Panc1 (cell line): Measurements from ENCODE around the gene DRD5. TPM values are rescaled to one million over a fixed set of nuclear protein-coding genes. Genes with fewer than 3 reads are reported as not detected.

Experiments used
- ATAC-seq: fragments of 200-7000 bp; cut with Tn5 transposase; 2 replicates; pipeline ENCODE4 v1.9.1; 2020; ENCODE audit warnings: mild to moderate bottlenecking, moderate library complexity
- BruUV-seq: library from RNA; stranded (reverse); fragments of 400-500 nt; replicated peaks from 2 replicates; lab custom pipeline; 2021; lab: Mats Ljungman, UMichigan
- CTCF ChIA-PET: fragments of 300-600 bp; sonication (Branson Sonifier 250); formaldehyde crosslinking; loops from one replicate; lab custom pipeline; 2022; ENCODE audit warnings: antibody characterized with exemption; lab: Charles Lee
- POLR2A ChIA-PET: fragments of 300-600 bp; sonication (Branson Sonifier 250); formaldehyde crosslinking; loops from one replicate; lab custom pipeline; 2022; ENCODE audit warnings: antibody characterized with exemption; lab: Charles Lee
- DNase-seq: peaks from one replicate; pipeline ENCODE4 v3.0.0-alpha.2; 2010; ENCODE audit warnings: low read depth, low spot score
- H3K27ac ChIP-seq: 2 replicates; pipeline ENCODE4 v1.5.1; 2011; ENCODE audit warnings: mild to moderate bottlenecking, low read length, inconsistent platforms
- H3K27me3 ChIP-seq: fragments of 200-500 bp; sonication (Bioruptor generic); 2 replicates; pipeline ENCODE4 v1.6.0; 2014; ENCODE audit warnings: low read length, inconsistent platforms; ENCODE audit not compliant: control insufficient read depth, insufficient read depth
- H3K36me3 ChIP-seq: fragments of 200-500 bp; sonication (Bioruptor generic); 2 replicates; pipeline ENCODE4 v1.5.1; 2014; ENCODE audit warnings: inconsistent platforms, mild to moderate bottlenecking, low read length, moderate library complexity; ENCODE audit not compliant: control insufficient read depth, insufficient read depth
- H3K4me1 ChIP-seq: 2 replicates; pipeline ENCODE4 v1.5.1; 2011; ENCODE audit warnings: inconsistent platforms, mild to moderate bottlenecking, low read length, moderate library complexity; ENCODE audit not compliant: control insufficient read depth, insufficient read depth
- H3K4me3 ChIP-seq, 2 experiments: 2 replicates each; pipeline ENCODE4 v1.5.1; 2011 to 2012; ENCODE audit warnings: low read depth in 2 of 2, low read length in 2 of 2, mild to moderate bottlenecking in 2 of 2, inconsistent platforms in 1 of 2, moderate library complexity in 1 of 2
- H3K9me3 ChIP-seq: fragments of 200-500 bp; sonication (Bioruptor generic); 2 replicates; pipeline ENCODE4 v1.5.1; 2014; ENCODE audit warnings: low read depth, mild to moderate bottlenecking, inconsistent platforms, low read length, moderate library complexity; ENCODE audit not compliant: control insufficient read depth, insufficient read depth
- CTCF ChIP-seq: fragments of 450-650 bp; IDR thresholded peaks from 2 replicates; pipeline ENCODE4 v1.5.1; 2017; ENCODE audit warnings: mild to moderate bottlenecking
- POLR2AphosphoS5 ChIP-seq: IDR thresholded peaks from 2 replicates; pipeline ENCODE4 v1.6.1; 2012; ENCODE audit warnings: mild to moderate bottlenecking, low read depth, low read length, moderate library complexity
- REST ChIP-seq, 2 experiments: IDR thresholded peaks; 2 replicates each; pipeline ENCODE4 v1.6.1; 2011 to 2012; ENCODE audit warnings: low read depth in 2 of 2, control low read depth in 1 of 2, low read length in 1 of 2, mild to moderate bottlenecking in 1 of 2, moderate library complexity in 1 of 2; ENCODE audit not compliant: insufficient read depth in 1 of 2
- SIN3A ChIP-seq: IDR thresholded peaks from 2 replicates; pipeline ENCODE4 v1.6.1; 2012; ENCODE audit warnings: low read depth, mild to moderate bottlenecking, low read length, moderate library complexity, borderline replicate concordance; ENCODE audit not compliant: insufficient read depth
- TCF7L2 ChIP-seq: IDR thresholded peaks from 2 replicates; pipeline ENCODE4 v1.6.1; 2011; ENCODE audit warnings: mild to moderate bottlenecking, low read depth, low read length, inconsistent platforms
- in situ Hi-C: cut with HindIII; loops from 2 replicates; pipeline ENCODE4 v1.10.0; 2016; ENCODE audit warnings: low sequenced_read_pairs, low pct_unique_long_range_greater_than_20kb
- intact Hi-C: fragments of 100-400 bp; cut with micrococcal nuclease; formaldehyde crosslinking; loops from one replicate; pipeline ENCODE4 v1.10.0; 2022; ENCODE audit not compliant: unreplicated experiment
- total RNA-seq: library from RNA; stranded (reverse); gene quantifications from one replicate; pipeline ENCODE4 v1.2.1, GENCODE V29; 2021; ENCODE audit not compliant: unreplicated experiment

The DRD5 gene
- total RNA-seq, 1 experiment from 2014 or later, result not detected

- in situ Hi-C loops, result no loop called here
- Histone ChIP-seq H3K4me3 (no peak overlapping the region), H3K27me3 (no peaks in the 10 kb centered on the region), H3K4me1 (no peaks in the 10 kb centered on the region), H3K9me3 (no peaks in the 10 kb centered on the region), H3K27ac (no peak overlapping the region), H3K36me3 (no peaks in the 10 kb centered on the region)
- ChIA-PET POLR2A (no interaction called here), CTCF (no interaction called here)
- DNase-seq (no peak), ATAC-seq (no peak)
- intact Hi-C loops, result no loop called here
- TF ChIP-seq REST (IDR thresholded peaks at IDR 0.05; ENCODE audit: insufficient read depth in 1 of 2, low read depth in 2 of 2, low read length in 1 of 2), result no peak
- no peak for TF ChIP-seq TCF7L2
- no peak for TF ChIP-seq CTCF
- no peak for TF ChIP-seq POLR2AphosphoS5
- TF ChIP-seq SIN3A, result no peak
- no TSS peak for BruUV-seq
These were observed 23.5 kb downstream of the DRD5 start for GRCh38 chr4:9804918-9805317.

GRCh38 chr4:9808077-9808476 lies 26.6 kb downstream of the DRD5 start:
- intact Hi-C loops (no loop called here), in situ Hi-C loops (no loop called here)
- POLR2A ChIA-PET, result no interaction called here
- no peaks in the 10 kb centered on the region for H3K36me3 ChIP-seq
- H3K27ac ChIP-seq, result no peak overlapping the region
- TF ChIP-seq REST (IDR thresholded peaks at IDR 0.05; ENCODE audit: insufficient read depth in 1 of 2, low read depth in 2 of 2, low read length in 1 of 2) (no peak), TCF7L2 (no peak), POLR2AphosphoS5 (no peak)
- no peaks in the 10 kb centered on the region for H3K4me1 ChIP-seq
- no TSS peak for BruUV-seq
- ATAC-seq (no peak), DNase-seq (no peak)
- no peaks in the 10 kb centered on the region for H3K27me3 ChIP-seq
- H3K9me3 ChIP-seq, result no peaks in the 10 kb centered on the region
- CTCF ChIA-PET, result no interaction called here
- no peak overlapping the region for H3K4me3 ChIP-seq
